B cell (primary cell): ENCODE measurements around the gene REEP5. TPM values are rescaled to one million over a fixed set of nuclear protein-coding genes. Genes with fewer than 3 reads are reported as not detected.
"Not testable (repeated sequence)": the region's sequence is repeated elsewhere in the genome, so short reads cannot be mapped to it uniquely, and the experiment has no call there.

ENCODE experiments used
- ATAC-seq: fragments of 200-7000 bp; cut with Tn5 transposase; one replicate; pipeline ENCODE4 v1.10.0; 2021; ENCODE audit warnings: low read depth, mild to moderate bottlenecking, moderate number of reproducible peaks, moderate library complexity
- CTCF ChIA-PET: fragments of 350-600 bp; sonication (Branson Sonifier 250); formaldehyde crosslinking; loops from one replicate; lab custom pipeline; 2021; ENCODE audit warnings: antibody characterized with exemption, inconsistent platforms; lab: Charles Lee
- POLR2A ChIA-PET: fragments of 350-600 bp; sonication (Branson Sonifier 250); formaldehyde crosslinking; loops from one replicate; lab custom pipeline; 2021; ENCODE audit warnings: antibody characterized with exemption; lab: Charles Lee
- DNase-seq: peaks from one replicate; pipeline ENCODE4 v3.0.0; 2013
- H2AFZ ChIP-seq: 2 replicates; pipeline ENCODE4 v1.6.1; 2012; ENCODE audit warnings: mild to moderate bottlenecking, low read depth, low read length; ENCODE audit not compliant: insufficient read depth, poor library complexity, severe bottlenecking
- H3K27ac ChIP-seq, 2 donors: 1 replicate in 1 of 2; 2 replicates in 1 of 2; pipeline ENCODE4 v1.5.1; 2012 to 2013; ENCODE audit warnings: low read length in 2 of 2, mild to moderate bottlenecking in 2 of 2, moderate library complexity in 1 of 2
- H3K27me3 ChIP-seq, 4 experiments: fragments of 200-600 bp in 1 of 4; sonication (generic) in 1 of 4; replicated peaks in 1 of 4; 1 replicate in 2 of 4; 2 replicates in 2 of 4; pipeline versions ENCODE4 v1.6.1 to v1.7.0; 2013 to 2016; ENCODE audit warnings: low read length in 3 of 4, mild to moderate bottlenecking in 2 of 4, mixed read lengths in 1 of 4, moderate library complexity in 1 of 4; ENCODE audit not compliant: insufficient read depth in 4 of 4, control insufficient read depth in 3 of 4; ENCODE audit errors: control extremely low read depth in 1 of 4
- H3K36me3 ChIP-seq, 2 experiments: replicated peaks in 1 of 2; 1 replicate in 1 of 2; 2 replicates in 1 of 2; pipeline versions ENCODE4 v1.6.1 to v1.7.1; 2013; ENCODE audit warnings: low read length in 1 of 2; ENCODE audit not compliant: insufficient read depth in 2 of 2, control insufficient read depth in 1 of 2; ENCODE audit errors: control extremely low read depth in 1 of 2, extremely low read depth in 1 of 2
- H3K4me1 ChIP-seq, 2 donors: fragments of 200-600 bp in 1 of 2; sonication (generic) in 1 of 2; 1 replicate in 1 of 2; 2 replicates in 1 of 2; pipeline versions ENCODE4 v1.5.1 to v1.6.1; 2013 to 2017; ENCODE audit warnings: low read length in 2 of 2; ENCODE audit not compliant: control insufficient read depth in 2 of 2, insufficient read depth in 2 of 2
- H3K4me2 ChIP-seq: replicated peaks from 2 replicates; pipeline ENCODE3; 2012; ENCODE audit warnings: mild to moderate bottlenecking, low read depth, low read length; ENCODE audit not compliant: poor library complexity, severe bottlenecking
- H3K4me3 ChIP-seq, 5 experiments: fragments of 200-600 bp in 1 of 5; sonication (generic) in 1 of 5; 1 replicate in 3 of 5; 2 replicates in 2 of 5; pipeline versions ENCODE4 v1.5.1 to v1.7.0; 2011 to 2016; ENCODE audit warnings: low read length in 4 of 5, mild to moderate bottlenecking in 4 of 5, low read depth in 2 of 5, control low read depth in 1 of 5, moderate library complexity in 1 of 5; ENCODE audit not compliant: insufficient read depth in 1 of 5; ENCODE audit errors: control extremely low read depth in 1 of 5, extremely low read depth in 1 of 5
- H3K79me2 ChIP-seq: fragments of 200-600 bp; sonication (generic); one replicate; pipeline ENCODE4 v1.6.0; 2016; ENCODE audit warnings: low read length; ENCODE audit not compliant: control insufficient read depth, insufficient read depth
- H3K9ac ChIP-seq: fragments of 200-600 bp; sonication (generic); 2 replicates; pipeline ENCODE4 v1.6.1; 2017; ENCODE audit warnings: mild to moderate bottlenecking, low read length, moderate library complexity
- H3K9me3 ChIP-seq, 3 donors: one replicate each; pipeline versions ENCODE4 v1.6.1 to v1.7.1; 2013; ENCODE audit warnings: low read length in 2 of 3; ENCODE audit not compliant: control insufficient read depth in 2 of 3, insufficient read depth in 1 of 3; ENCODE audit errors: control extremely low read depth in 1 of 3
- H4K20me1 ChIP-seq: 2 replicates; pipeline ENCODE4 v1.6.0; 2012; ENCODE audit warnings: mild to moderate bottlenecking, low read length; ENCODE audit not compliant: insufficient read depth, control insufficient read depth, poor library complexity, severe bottlenecking
- H3K27ac Mint-ChIP-seq: one replicate; pipeline ENCODE4 v1.8.0; 2021; ENCODE audit warnings: mixed read lengths
- H3K27me3 Mint-ChIP-seq: one replicate; pipeline ENCODE4 v1.8.0; 2021; ENCODE audit warnings: mixed read lengths
- H3K4me1 Mint-ChIP-seq: one replicate; pipeline ENCODE4 v1.8.0; 2021; ENCODE audit warnings: mixed read lengths
- H3K4me3 Mint-ChIP-seq: one replicate; pipeline ENCODE4 v1.8.0; 2021; ENCODE audit warnings: mixed read lengths
- H3K9me3 Mint-ChIP-seq: one replicate; pipeline ENCODE4 v1.8.0; 2022; ENCODE audit warnings: mixed read lengths; ENCODE audit not compliant: insufficient read depth
- CTCF ChIP-seq: fragments of 200-600 bp; IDR thresholded peaks from one replicate; pipeline ENCODE4 v1.8.0; 2022; ENCODE audit warnings: antibody characterized with exemption, mild to moderate bottlenecking
- EZH2 ChIP-seq: IDR thresholded peaks from 2 replicates; pipeline ENCODE4 v1.6.1; 2012; ENCODE audit warnings: borderline replicate concordance, low read depth, mild to moderate bottlenecking, moderate library complexity, low read length; ENCODE audit not compliant: insufficient read depth, poor library complexity, severe bottlenecking
- WGBS: methylation state at CpG from one replicate; pipeline ENCODE4 v1.1.5; 2013; ENCODE audit warnings: missing lambda C conversion rate; ENCODE audit not compliant: insufficient coverage; 5-methylcytosine and 5-hydroxymethylcytosine counted together
- intact Hi-C: fragments of 100-400 bp; cut with micrococcal nuclease; formaldehyde crosslinking; loops from one replicate; pipeline ENCODE4 v1.10.0; 2022
- polyA plus RNA-seq: library from polyadenylated mRNA; depleted of rRNA; stranded (reverse); fragments of >200 nt; gene quantifications from 2 replicates; pipeline ENCODE4 v1.2.3, GENCODE V29; 2012
- total RNA-seq, 2 donors: library from RNA; stranded (reverse); fragments of 120-200 nt in 1 of 2; gene quantifications; 1 replicate in 1 of 2; 2 replicates in 1 of 2; pipeline versions ENCODE4 v1.2.3 to v1.2.4, GENCODE V29; 2013 to 2022

The REEP5 gene
- total and polyA plus RNA-seq, 2 donors (not counting 1 experiment from before 2014, with no cell fraction given), result 39.2 to 55.9 TPM

DNA sequence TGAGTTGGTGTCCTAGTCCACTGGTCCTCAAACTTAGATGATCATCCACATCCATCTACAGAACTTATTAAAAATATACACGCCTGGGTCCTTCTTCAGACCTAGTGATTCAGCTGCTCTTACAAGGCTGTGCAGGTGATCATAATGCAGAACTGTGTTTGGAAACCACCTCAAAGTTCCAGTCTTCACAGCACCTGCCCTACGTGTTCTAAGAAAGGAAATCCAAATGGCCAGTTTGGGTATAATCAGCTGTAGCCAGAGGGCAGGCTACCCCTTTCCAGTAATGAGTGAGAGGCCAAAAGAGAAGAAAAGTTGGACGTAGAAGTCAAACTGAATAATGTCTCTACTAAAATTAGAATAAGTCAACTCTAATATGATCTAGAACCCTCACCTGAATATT lies 15.4 kb downstream of the REEP5 start:
- no peaks in the 10 kb centered on the region for H3K27me3 Mint-ChIP-seq
- ChIA-PET POLR2A (no interaction called here), CTCF (interaction anchor here (0.8 to 1.6 kb wide), 2 partner anchors 14 to 58 kb away, joined by 4 to 8 read pairs; partner anchors contain the start of gene REEP5)
- ATAC-seq, result peak; percentile 45
- no peaks in the 10 kb centered on the region for H3K27me3 ChIP-seq
- 100% methylated on average over 1 of the region's 3 CpGs for WGBS
- intact Hi-C loops, result loop anchor here (5.0 kb wide), 1 partner anchor 56 kb away; no protein-coding TSS in a partner anchor
- peaks cover 91% of the 10 kb centered on the region for H3K79me2 ChIP-seq
- H3K9me3 ChIP-seq, result no peaks in the 10 kb centered on the region
- no peaks in the 10 kb centered on the region for H3K9me3 Mint-ChIP-seq
- peaks cover 14 to 16% of the 10 kb centered on the region in 2 donors for H3K4me1 ChIP-seq
- H2AFZ ChIP-seq, result no peak overlapping the region
- peak overlapping the region in 1 of 2 donors; percentile 27 for H3K27ac ChIP-seq
- H3K4me2 ChIP-seq, result no peak overlapping the region
- TF ChIP-seq CTCF (no peak), EZH2 (no peak)
- H3K4me1 Mint-ChIP-seq, result peaks cover 31% of the 10 kb centered on the region
- DNase-seq, result peak; percentile 18
- peaks cover 6 to 51% of the 10 kb centered on the region in 2 experiments for H3K36me3 ChIP-seq
- no peak overlapping the region for H3K4me3 Mint-ChIP-seq
- no peak overlapping the region for H3K4me3 ChIP-seq
- H3K9ac ChIP-seq, result no peak overlapping the region
- peak overlapping the region; percentile 29 for H3K27ac Mint-ChIP-seq
- H4K20me1 ChIP-seq, result peaks cover 55% of the 10 kb centered on the region

DNA sequence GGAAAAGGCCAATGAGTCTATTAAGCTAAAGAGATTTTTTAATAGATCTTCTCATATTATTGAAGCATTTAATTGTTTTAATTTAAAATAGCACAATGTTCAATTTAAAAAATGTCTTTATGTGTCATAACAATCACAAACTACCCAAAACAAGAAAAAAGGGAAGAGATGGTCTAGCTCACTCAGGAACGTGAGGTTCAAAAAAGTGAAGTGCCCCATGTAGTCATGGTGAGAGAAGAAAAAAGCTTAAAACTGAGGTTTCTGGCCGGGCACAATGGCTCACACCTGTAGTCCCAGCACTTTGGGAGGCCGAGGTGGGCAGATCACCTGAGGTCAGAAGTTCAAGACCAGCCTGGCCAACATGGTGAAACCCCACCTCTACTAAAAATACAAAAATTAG lies 17.0 kb downstream of the REEP5 start:
- not testable (repeated sequence) for H3K27me3 Mint-ChIP-seq, H3K9me3 ChIP-seq, H3K4me3 Mint-ChIP-seq, H2AFZ ChIP-seq, H3K4me2 ChIP-seq, DNase-seq, H3K9ac ChIP-seq, H3K27ac ChIP-seq, H3K4me3 ChIP-seq, H3K9me3 Mint-ChIP-seq, ATAC-seq, H3K27me3 ChIP-seq
- intact Hi-C loops, result loop anchor here (5.0 kb wide), 1 partner anchor 57 kb away; no protein-coding TSS in a partner anchor
- peaks cover 6 to 55% of the 10 kb centered on the region in 2 experiments for H3K36me3 ChIP-seq
- CTCF ChIA-PET, result interaction anchor here (0.5 to 1.5 kb wide), 3 partner anchors 20 to 212 kb away, joined by 3 to 4 read pairs (median 3); no protein-coding TSS in a partner anchor
- Mint-ChIP-seq H3K27ac (peak overlapping the region; percentile 46), H3K4me1 (peaks cover 31% of the 10 kb centered on the region)
- H3K4me1 ChIP-seq, result peaks cover 14 to 16% of the 10 kb centered on the region in 2 donors
- POLR2A ChIA-PET, result interaction anchor here (0.6 kb wide), 1 partner anchor 15 kb away, joined by 5 read pairs; no protein-coding TSS in a partner anchor
- peaks cover 50% of the 10 kb centered on the region for H4K20me1 ChIP-seq
- 0% methylated on average over 1 of the region's 3 CpGs for whole genome bisulfite sequencing
- H3K79me2 ChIP-seq, result peaks cover 90% of the 10 kb centered on the region
